ENCODE results near the gene ROPN1.
"Not testable (repeated sequence)": the region's sequence is repeated elsewhere in the genome, so short reads cannot be mapped to it uniquely, and the experiment has no call there.

ROPN1 gene

GRCh38 chr3:123991730-123992588 lies at the start of gene ROPN1:
Gene ROPN1, minus strand, starts transcription at chr3:123992124. Its CDS starts 11,643 bp downstream, at chr3:123980481.
- DNase-seq, result not testable (repeated sequence)
- peak; percentile 86 for ATAC-seq

GRCh38 chr3:124041553-124041952 lies 49.6 kb upstream of the ROPN1 start:
- no peak for DNase-seq
- ATAC-seq, result no peak

DNA sequence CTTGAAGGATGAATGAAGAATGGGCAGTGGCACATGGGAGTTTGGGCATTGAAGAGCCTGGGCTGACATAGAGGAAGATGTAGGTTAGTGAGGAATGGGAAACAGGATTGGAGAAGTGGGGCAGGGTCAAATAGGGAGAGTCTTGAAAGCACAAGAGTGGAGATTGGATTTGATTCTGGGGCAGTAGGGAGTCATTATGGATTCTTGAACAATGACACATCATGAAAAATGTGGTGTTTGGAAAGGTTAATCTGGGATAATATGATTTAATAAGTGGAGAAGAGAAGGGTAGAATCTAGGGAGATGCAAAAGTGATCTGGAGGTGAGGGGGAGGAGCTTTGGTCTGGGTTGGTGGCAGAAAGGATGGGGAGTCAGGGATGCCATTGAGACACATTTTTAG lies 45.4 kb upstream of the ROPN1 start:
- DNase-seq (no peak), ATAC-seq (no peak)

DNA sequence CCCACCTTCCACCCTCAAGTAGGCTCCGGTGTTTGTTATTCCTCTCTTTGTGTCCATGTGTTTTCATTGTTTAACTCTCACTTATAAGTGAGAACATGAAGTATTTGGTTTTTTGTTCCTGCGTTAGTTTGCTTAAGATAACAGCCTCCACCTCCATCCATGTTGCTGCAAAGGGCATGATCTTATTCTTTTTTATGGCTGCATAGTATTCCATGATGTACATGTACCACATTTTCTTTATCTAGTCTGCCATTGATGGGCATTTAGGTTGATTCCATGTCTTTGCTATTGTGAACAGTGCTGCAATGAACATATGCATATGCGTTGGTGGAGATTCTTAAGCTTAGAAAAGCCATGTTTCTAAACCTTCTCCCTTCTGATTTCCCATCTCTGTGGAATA lies 44.3 kb upstream of the ROPN1 start:
- DNase-seq, ATAC-seq: not testable (repeated sequence)

DNA sequence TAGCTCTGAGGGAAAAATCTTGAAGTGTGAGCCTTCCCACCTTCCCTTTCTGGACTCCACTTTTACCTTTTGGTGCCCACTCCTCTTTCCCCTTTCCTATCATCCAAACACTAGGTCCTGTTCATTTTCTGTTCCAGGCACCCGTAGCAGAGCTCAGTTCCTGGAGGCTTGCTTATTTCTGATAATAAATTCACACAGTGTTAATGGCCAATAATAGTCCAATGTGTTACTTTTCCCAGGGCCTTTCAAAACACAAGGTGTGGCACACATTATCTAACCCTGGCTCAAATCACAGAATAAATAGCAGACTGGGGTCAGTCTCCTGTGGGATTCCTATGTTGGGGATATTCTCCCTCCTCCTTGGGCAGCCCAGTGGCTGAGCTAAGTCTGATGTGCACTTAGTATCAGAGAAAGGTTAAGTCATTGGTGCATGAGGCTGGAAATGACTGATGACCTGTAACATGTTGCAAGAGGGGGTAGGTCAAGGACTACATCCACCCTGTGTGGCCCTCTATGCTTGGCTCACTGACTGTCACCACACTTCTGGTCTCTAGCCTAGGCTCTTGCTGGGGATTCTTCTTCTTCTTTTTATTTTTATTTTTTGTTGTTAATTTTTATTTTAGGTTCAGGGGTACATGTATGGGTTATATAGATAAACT lies 43.7 kb upstream of the ROPN1 start:
- DNase-seq (no peak), ATAC-seq (no peak)

DNA sequence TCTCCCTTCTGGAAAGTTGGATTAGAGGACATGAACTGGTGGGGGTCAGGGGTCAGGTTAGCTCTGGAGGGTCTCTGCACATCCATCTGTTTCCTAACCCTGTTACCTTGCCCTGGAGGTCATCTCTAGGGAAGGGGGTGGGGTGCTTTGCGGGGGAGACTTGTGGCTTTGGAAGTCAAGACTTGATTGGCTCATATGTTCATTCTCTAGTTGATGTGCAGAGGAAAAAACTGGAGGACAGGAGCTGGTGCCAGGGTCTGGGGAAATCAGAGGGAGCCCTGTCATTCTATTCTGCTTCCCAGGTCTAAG lies 42.9 kb upstream of the ROPN1 start:
- ATAC-seq (no peak), DNase-seq (no peak)

- peak; percentile 7 for DNase-seq
- ATAC-seq, result peak; percentile 37
Observed at GRCh38 chr3:124034016-124034843, 42.3 kb upstream of the ROPN1 start.

- no peak for DNase-seq
- ATAC-seq, result peak; percentile 38
Observed at GRCh38 chr3:124033360-124034015, 41.6 kb upstream of the ROPN1 start, which contains the start of gene KALRN. Gene KALRN, plus strand, starts transcription at chr3:124033369.

DNA sequence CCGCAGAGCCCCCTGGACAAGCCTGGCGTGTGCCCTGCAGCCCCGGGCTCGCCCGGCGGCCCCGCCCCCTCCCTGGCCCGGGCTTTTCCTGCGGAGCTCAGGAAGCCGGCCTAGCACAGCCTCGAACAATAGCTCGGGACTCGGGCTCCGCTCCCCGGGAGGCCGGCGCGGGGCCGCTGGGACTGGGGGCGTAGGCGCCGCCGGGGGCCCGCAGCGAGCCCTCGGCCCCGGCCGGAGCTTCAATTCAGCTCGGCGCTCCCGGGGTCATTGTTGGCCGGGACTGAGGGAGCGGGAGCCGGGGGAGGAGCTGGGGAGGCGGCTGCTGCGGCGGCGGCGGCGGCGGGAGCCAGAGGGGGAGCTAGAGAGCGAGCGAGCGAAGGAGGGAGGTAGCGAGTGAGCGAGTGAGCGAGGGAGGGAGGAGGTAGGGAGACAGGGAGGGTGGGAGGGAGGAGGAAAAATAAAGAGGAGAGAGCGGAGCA lies 41.0 kb upstream of the ROPN1 start:
- DNase-seq (peak; percentile 82), ATAC-seq (peak; percentile 89)

GRCh38 chr3:124032311-124032880 lies 40.5 kb upstream of the ROPN1 start:
- no peak for DNase-seq

GRCh38 chr3:124026516-124026915 lies 34.6 kb upstream of the ROPN1 start:
- no peak for ATAC-seq

More at GRCh38 chr3:124032311-124032880, 40.5 kb upstream of the ROPN1 start:
- no peak for ATAC-seq

GRCh38 chr3:124023531-124023930 lies 31.6 kb upstream of the ROPN1 start:
- ATAC-seq, DNase-seq: not testable (repeated sequence)

More at GRCh38 chr3:124026516-124026915, 34.6 kb upstream of the ROPN1 start:
- DNase-seq, result no peak

- ATAC-seq, result no peak
- no peak for DNase-seq
Observed at GRCh38 chr3:124019291-124019690, 27.4 kb upstream of the ROPN1 start.

DNA sequence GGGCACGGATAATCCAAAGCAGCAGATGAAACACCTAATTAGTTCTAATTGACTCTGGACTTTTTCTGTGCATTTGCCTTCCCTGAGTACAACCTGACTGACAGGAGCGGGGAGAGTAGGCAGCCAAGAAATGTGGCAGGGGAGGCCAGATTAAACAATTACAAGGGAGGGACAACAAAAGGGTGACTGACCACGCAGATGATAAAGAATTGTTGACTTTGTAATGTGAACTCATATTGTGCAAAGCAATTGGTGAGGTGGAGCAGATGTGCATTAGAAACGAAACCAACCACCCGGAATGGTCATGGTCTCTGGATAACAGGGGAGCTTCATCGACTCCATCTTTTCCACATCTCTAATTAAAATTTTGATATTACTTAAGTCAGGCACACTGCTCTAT lies 25.6 kb upstream of the ROPN1 start:
- ATAC-seq, result not testable (repeated sequence)

DNA sequence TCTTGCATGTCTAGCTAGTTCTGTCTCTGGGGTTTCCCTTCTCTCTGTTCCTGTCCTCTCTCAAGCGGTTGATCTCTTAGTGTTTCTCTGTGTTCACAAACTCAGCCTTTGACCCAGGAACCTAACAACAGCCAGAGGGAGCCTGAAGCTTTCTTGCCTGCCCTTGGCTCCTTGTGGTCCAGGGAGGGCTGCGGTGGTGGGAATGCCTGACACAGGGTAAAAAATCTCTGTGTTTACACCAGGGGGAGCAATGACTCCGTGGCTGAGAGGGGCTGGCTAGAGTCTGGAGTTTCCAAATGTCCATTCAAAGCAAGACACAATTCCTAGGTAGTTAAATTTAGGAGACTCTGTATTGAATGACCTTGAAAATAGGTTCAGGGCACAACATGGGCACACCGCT lies 24.6 kb upstream of the ROPN1 start:
- peak; percentile 23 for ATAC-seq
- DNase-seq, result not testable (repeated sequence)

More for the DNA sequence above, 25.6 kb upstream of the ROPN1 start:
- DNase-seq, result not testable (repeated sequence)

GRCh38 chr3:124014366-124014942 lies 22.5 kb upstream of the ROPN1 start:
- DNase-seq, result no peak
- ATAC-seq, result no peak

DNA sequence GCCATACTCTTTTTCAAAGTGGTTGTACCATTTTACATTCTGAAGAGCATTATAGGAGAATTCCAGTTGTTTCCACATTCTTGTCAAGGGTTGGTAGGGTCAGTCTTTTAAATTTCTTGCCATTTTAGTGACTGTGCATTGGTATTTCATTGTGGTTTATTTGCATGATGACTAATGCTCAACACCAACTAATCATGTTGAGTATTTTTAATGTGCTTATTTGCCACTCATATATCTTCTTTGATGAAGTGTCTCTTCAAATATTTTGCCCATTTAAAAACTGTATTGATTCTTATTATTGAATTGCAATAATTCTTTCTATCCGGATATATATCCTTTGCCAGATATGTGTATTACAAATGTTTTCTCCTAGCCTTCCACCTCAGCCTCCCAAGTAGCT lies 16.4 kb upstream of the ROPN1 start:
- DNase-seq, ATAC-seq: not testable (repeated sequence)

DNA sequence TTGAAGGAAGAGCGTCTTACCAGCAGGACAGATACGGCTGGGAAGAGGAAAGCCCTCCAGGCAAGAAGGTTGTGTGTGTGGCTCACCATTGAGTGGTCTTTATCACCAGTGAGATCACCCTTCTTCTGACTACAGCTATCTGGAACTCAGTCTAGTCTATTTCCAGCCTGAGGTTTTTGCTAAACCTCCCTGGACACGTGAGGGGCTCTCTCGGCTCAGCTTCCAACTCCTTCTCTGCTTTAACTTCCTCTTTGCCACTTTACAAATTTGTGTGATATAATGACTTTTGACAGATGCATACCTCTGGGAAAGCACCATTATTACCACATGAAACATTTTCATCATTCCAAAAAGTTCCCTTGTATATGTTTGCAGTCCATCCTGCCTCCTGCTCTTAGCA lies 15.3 kb upstream of the ROPN1 start:
- ATAC-seq, result no peak
- DNase-seq, result no peak

DNA sequence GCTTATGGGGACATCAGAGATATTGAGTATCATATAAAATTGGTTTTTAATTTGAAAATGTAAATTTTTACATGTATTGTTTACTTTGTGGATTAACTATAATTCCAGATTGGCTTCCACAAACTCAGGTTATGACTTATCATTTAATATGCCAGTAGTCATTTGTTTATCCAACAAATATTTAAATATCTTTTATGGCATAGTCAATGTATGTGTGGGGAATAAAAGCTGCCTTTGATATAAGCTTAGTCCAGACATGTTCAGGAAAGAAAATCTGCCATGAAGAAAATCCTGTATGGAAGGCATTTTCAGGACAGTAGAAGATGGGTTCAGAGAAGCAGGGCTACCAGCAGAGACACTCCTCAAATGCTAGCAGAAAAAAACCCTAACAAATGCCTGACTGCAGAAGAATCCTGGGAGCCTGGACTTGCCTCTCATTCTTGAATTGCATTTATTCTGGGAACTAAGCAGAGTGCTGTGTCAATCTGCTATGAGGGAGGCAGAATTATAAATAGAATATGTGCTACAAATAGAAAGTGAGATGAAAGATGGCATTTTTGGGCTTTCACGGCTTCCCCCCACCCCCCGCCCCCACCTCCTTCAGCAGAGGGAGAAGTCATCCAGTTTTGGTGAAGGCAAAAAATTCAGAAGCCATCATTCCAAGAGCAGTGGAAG lies 10.6 kb upstream of the ROPN1 start:
- ATAC-seq, DNase-seq: not testable (repeated sequence)

DNA sequence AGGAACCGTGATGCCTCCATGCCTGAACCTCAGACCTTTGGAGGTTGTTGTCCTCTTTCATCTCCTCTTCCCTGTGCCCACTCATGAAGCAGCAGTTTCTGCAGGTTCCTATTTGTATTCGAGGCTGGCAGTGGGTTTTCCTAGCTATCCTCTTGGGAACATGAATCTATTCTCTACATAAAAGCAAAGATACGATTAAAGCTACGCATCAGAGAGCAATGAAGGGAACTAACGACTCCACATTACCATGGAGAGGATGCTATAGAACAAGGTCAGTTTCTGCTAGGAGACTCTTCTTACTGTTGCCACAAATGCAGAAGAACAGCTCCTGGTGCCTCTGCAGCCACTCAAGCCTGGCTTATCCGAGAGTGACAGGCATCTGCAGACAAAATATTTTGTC lies 9.4 kb upstream of the ROPN1 start:
- DNase-seq, ATAC-seq: not testable (repeated sequence)
